Measurements from ENCODE around the gene SCN2B. TPM values are rescaled to one million over a fixed set of nuclear protein-coding genes. Genes with fewer than 3 reads are reported as not detected.
A peak's percentile ranks its signal among the peaks of the same experiment; 100 is the strongest.

Gene SCN2B, protein sequence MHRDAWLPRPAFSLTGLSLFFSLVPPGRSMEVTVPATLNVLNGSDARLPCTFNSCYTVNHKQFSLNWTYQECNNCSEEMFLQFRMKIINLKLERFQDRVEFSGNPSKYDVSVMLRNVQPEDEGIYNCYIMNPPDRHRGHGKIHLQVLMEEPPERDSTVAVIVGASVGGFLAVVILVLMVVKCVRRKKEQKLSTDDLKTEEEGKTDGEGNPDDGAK
- under 1 TPM; 0.06 to 0.19 TPM for polyA plus RNA-seq

DNA sequence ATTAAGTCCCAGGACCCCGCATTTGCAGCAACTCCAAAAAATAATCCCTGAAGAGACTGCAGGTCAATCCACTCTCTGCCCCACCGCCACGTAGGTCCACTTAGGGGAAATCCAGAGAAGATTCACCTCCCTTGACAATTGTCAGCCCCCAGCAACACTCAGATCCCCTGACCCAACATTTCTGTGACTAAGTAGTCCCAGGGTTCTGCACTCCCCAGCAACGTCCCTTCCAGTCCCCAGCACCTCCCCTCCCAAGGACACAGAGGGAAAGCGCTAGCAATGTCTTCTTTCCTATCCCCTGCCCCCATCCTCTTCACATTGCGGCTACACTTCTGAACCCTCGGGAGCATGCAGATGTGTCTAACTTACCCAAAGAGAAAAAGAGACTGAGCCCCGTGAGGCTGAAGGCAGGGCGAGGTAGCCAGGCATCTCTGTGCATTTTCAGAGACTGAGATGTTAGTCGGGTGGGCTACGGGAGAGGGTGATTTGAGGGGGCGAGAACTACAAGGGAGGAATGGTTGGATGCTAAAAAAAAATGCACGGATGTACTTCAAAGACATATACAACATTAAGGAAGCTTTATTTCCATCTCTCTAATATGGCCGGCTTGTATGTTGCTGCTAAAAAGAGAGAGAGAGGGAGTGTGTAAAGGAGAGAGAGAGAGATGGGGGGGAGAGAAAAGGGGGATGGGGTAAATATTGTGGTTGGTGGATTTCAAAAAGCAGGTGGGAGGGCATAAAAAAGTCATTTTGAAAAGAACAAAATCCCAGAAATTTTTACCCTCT lies at the start of gene SCN2B:
SCN2B (minus strand) TSS at position 647 of the 785 bp plus-strand sequence; CDS start at position 439, 208 bp downstream.
- Histone ChIP-seq H3K27me3 (ENCODE audit: control insufficient read depth in 1 of 2, insufficient read depth in 2 of 2, low read length in 2 of 2) (no peaks in the 10 kb centered on the region), H3K36me3 (ENCODE audit: control insufficient read depth in 2 of 2, insufficient read depth in 2 of 2, low read length in 1 of 2) (no peaks in the 10 kb centered on the region), H3K9me3 (ENCODE audit: control insufficient read depth in 2 of 2, insufficient read depth in 1 of 2, low read depth in 1 of 2, low read length in 1 of 2) (no peaks in the 10 kb centered on the region), H3K4me1 (ENCODE audit: control insufficient read depth in 2 of 2, insufficient read depth in 2 of 2, low read length in 1 of 2) (peaks cover 7 to 10% of the 10 kb centered on the region in 2 donors), H3K4me3 (ENCODE audit: low read depth in 1 of 2, low read length in 2 of 2) (peak within 1 kb of the TSS in 1 of 2 donors; percentile 24), H3K27ac (ENCODE audit: low read depth in 2 of 2, low read length in 1 of 2) (peak within 1 kb of the TSS in 1 of 2 donors; percentile 27)
- WGBS, 2 donors, result 18 to 34% methylated on average over 14 of the region's 14 CpGs

DNA sequence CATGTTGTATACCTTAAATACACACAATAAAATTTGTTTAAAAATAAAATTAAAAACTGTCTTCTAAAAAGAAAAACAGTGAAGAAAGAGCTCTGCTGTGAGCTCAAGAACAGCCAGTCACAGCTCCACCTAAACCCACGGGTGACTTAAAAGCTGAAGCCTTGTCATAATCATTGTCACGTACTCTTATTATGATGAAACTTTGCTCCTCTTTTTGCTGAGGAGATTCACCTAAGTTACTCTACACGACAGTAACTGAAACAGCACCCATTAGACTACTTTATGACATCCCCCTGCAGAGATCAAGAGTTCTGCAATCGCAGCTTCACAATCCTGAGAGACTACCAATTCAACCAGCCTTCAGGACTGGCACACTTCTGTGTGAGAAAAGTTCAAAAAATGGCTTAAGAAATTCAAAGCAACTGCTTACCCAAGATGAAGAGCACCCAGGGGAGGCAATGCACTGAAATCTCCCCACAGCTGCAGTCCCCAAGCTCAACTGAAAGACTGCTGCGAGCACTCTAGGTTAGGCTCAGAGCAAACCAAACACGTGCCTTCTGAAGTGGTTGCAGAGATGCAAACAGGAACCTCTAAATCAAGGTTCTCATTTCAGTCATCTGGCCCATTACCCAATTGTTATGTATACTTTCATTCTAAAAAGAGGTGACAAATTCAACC lies 48.2 kb upstream of the SCN2B start, which contains the start of gene JAML:
JAML (minus strand) TSS at position 501 of the 678 bp plus-strand sequence. CDS start 10,145 bp downstream, outside the sequence.
- Histone ChIP-seq H3K4me3 (ENCODE audit: low read depth in 1 of 2, low read length in 2 of 2) (peak within 1 kb of the TSS; percentile 11 to 33), H3K36me3 (ENCODE audit: control insufficient read depth in 2 of 2, insufficient read depth in 2 of 2, low read length in 1 of 2) (no peaks in the 10 kb centered on the region), H3K27ac (ENCODE audit: low read depth in 2 of 2, low read length in 1 of 2) (peak within 1 kb of the TSS; percentile 1 to 28), H3K4me1 (ENCODE audit: control insufficient read depth in 2 of 2, insufficient read depth in 2 of 2, low read length in 1 of 2) (no peaks in the 10 kb centered on the region), H3K27me3 (ENCODE audit: control insufficient read depth in 1 of 2, insufficient read depth in 2 of 2, low read length in 2 of 2) (no peaks in the 10 kb centered on the region), H3K9me3 (ENCODE audit: control insufficient read depth in 2 of 2, insufficient read depth in 1 of 2, low read depth in 1 of 2, low read length in 1 of 2) (no peaks in the 10 kb centered on the region)
- WGBS, 2 donors, result 64 to 72% methylated on average over 6 of the region's 6 CpGs

DNA sequence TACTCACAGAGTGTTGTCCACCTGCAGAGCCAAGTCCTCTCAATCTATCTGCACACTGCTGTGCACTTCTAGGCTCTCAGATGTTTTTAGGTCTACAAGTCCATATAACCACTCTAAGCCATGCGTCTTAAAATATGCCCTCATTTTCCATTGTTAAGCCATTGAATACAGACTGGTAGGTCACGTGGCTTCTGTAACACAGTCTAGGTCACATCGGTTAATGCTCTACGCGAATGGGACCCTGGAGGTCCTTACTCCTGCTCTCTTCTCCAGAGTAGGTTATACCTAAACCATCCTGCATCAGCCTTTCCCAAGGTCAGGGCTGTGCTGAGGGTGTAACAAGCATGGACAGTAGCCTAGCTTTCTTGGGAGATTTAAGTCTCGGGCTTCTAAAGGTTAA lies 47.6 kb upstream of the SCN2B start:
- peak overlapping the region; percentile 1 to 28 for H3K27ac ChIP-seq (ENCODE audit: low read depth in 2 of 2, low read length in 1 of 2)
- no peaks in the 10 kb centered on the region for H3K36me3 ChIP-seq (ENCODE audit: control insufficient read depth in 2 of 2, insufficient read depth in 2 of 2, low read length in 1 of 2)
- H3K4me1 ChIP-seq (ENCODE audit: control insufficient read depth in 2 of 2, insufficient read depth in 2 of 2, low read length in 1 of 2), result no peaks in the 10 kb centered on the region
- H3K4me3 ChIP-seq (ENCODE audit: low read depth in 1 of 2, low read length in 2 of 2), result peak overlapping the region; percentile 7 to 33
- no peaks in the 10 kb centered on the region for H3K9me3 ChIP-seq (ENCODE audit: control insufficient read depth in 2 of 2, insufficient read depth in 1 of 2, low read depth in 1 of 2, low read length in 1 of 2)
- 68 to 79% methylated on average over 6 of the region's 6 CpGs for WGBS, 2 donors
- no peaks in the 10 kb centered on the region for H3K27me3 ChIP-seq (ENCODE audit: control insufficient read depth in 1 of 2, insufficient read depth in 2 of 2, low read length in 2 of 2)

DNA sequence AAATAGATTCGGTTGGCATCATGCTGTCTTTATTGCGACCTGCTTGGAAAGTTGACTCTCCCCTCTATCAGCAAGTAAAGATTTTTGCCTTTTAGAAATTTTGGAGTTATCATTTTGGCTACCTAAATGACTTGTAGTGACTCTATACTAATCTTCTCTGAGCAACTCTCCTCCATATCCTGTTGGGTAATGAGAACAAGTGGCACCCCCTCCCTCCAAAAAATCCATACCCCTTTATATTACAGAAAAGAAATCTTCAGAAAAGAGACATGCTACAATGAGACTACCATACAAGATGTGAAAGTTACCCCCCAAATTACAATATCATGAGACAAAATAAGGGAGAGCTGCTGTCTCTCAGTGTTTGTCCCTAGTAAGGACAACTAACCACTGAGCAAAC lies 47.1 kb upstream of the SCN2B start:
- Histone ChIP-seq H3K36me3 (ENCODE audit: control insufficient read depth in 2 of 2, insufficient read depth in 2 of 2, low read length in 1 of 2) (no peaks in the 10 kb centered on the region), H3K27ac (ENCODE audit: low read depth in 2 of 2, low read length in 1 of 2) (peak overlapping the region; percentile 1 to 9), H3K4me1 (ENCODE audit: control insufficient read depth in 2 of 2, insufficient read depth in 2 of 2, low read length in 1 of 2) (no peaks in the 10 kb centered on the region), H3K27me3 (ENCODE audit: control insufficient read depth in 1 of 2, insufficient read depth in 2 of 2, low read length in 2 of 2) (no peaks in the 10 kb centered on the region), H3K4me3 (ENCODE audit: low read depth in 1 of 2, low read length in 2 of 2) (peak overlapping the region; percentile 7 to 33), H3K9me3 (ENCODE audit: control insufficient read depth in 2 of 2, insufficient read depth in 1 of 2, low read depth in 1 of 2, low read length in 1 of 2) (no peaks in the 10 kb centered on the region)
- WGBS, 2 donors, result 73% methylated on average over 2 of the region's 2 CpGs

DNA sequence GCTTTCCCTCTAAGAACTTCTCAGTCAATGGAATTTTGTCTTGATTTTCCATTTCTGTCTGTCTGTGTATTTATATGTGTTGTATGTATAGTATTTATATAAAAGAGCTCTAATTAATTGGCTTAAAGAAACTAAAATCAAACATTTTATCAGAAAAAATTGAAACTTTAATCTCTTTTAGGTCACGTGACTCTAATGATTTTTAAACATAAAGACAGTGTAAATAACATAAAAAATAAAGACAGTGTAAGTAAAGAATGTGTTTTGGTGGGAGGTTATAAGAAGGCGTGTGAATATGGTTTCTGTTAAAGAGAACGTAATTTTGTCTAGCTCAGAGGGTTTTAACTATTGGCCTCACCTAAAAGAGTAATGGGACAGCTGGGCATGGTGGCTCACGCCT lies 46.0 kb upstream of the SCN2B start:
- no peaks in the 10 kb centered on the region for H3K27me3 ChIP-seq (ENCODE audit: control insufficient read depth in 1 of 2, insufficient read depth in 2 of 2, low read length in 2 of 2)
- no peak overlapping the region for H3K4me3 ChIP-seq (ENCODE audit: low read depth in 1 of 2, low read length in 2 of 2)
- 55 to 74% methylated on average over 4 of the region's 4 CpGs for WGBS, 2 donors
- no peaks in the 10 kb centered on the region for H3K36me3 ChIP-seq (ENCODE audit: control insufficient read depth in 2 of 2, insufficient read depth in 2 of 2, low read length in 1 of 2)
- no peaks in the 10 kb centered on the region for H3K4me1 ChIP-seq (ENCODE audit: control insufficient read depth in 2 of 2, insufficient read depth in 2 of 2, low read length in 1 of 2)
- H3K27ac ChIP-seq (ENCODE audit: low read depth in 2 of 2, low read length in 1 of 2), result no peak overlapping the region
- no peaks in the 10 kb centered on the region for H3K9me3 ChIP-seq (ENCODE audit: control insufficient read depth in 2 of 2, insufficient read depth in 1 of 2, low read depth in 1 of 2, low read length in 1 of 2)

DNA sequence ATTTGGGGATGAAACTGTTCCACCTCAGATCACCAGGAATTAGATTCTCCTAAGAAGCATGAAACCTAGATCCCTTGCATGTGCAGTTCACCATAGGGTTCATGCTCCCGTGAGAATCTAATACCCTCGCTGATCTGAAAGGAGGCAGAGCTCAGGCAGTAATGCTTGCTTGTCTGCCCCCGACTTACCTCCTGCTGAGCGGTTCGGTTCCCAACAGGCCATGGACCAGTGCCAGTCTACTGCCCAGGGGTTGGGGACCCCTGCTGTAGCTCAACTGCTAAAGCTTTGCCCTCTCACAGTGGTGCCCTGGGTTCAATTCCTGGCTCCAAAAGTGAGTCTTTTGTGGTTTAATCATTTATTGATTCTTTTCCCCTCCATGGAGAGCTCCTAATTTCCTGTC lies 45.0 kb upstream of the SCN2B start:
- 67 to 76% methylated on average over 5 of the region's 5 CpGs for WGBS, 2 donors
- H3K4me1 ChIP-seq (ENCODE audit: control insufficient read depth in 2 of 2, insufficient read depth in 2 of 2, low read length in 1 of 2), result no peaks in the 10 kb centered on the region
- no peaks in the 10 kb centered on the region for H3K27me3 ChIP-seq (ENCODE audit: control insufficient read depth in 1 of 2, insufficient read depth in 2 of 2, low read length in 2 of 2)
- H3K36me3 ChIP-seq (ENCODE audit: control insufficient read depth in 2 of 2, insufficient read depth in 2 of 2, low read length in 1 of 2), result no peaks in the 10 kb centered on the region
- no peak overlapping the region for H3K4me3 ChIP-seq (ENCODE audit: low read depth in 1 of 2, low read length in 2 of 2)
- H3K27ac ChIP-seq (ENCODE audit: low read depth in 2 of 2, low read length in 1 of 2), result no peak overlapping the region
- no peaks in the 10 kb centered on the region for H3K9me3 ChIP-seq (ENCODE audit: control insufficient read depth in 2 of 2, insufficient read depth in 1 of 2, low read depth in 1 of 2, low read length in 1 of 2)

DNA sequence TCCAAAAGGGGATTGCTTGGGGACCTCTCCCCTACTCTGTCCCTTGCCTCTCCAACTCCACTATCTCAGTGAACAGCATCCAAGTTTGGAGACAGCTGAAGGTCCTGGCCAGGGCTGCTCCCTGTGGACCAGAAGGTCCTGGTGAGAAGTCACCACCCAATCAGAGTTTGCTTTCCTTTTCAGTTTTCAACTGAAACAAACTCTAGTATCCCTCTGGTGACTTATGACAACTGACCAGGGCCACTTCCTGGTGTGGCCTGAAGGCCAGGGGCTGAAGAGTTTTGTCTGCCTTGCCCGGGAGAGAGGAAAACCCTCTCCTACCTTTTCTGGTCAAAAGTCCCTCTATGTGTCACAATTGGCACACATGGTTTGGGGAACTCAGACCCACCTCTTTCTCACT lies 43.3 kb upstream of the SCN2B start:
- Histone ChIP-seq H3K27me3 (ENCODE audit: control insufficient read depth in 1 of 2, insufficient read depth in 2 of 2, low read length in 2 of 2) (no peaks in the 10 kb centered on the region), H3K4me1 (ENCODE audit: control insufficient read depth in 2 of 2, insufficient read depth in 2 of 2, low read length in 1 of 2) (no peaks in the 10 kb centered on the region), H3K4me3 (ENCODE audit: low read depth in 1 of 2, low read length in 2 of 2) (no peak overlapping the region), H3K27ac (ENCODE audit: low read depth in 2 of 2, low read length in 1 of 2) (no peak overlapping the region), H3K9me3 (ENCODE audit: control insufficient read depth in 2 of 2, insufficient read depth in 1 of 2, low read depth in 1 of 2, low read length in 1 of 2) (no peaks in the 10 kb centered on the region), H3K36me3 (ENCODE audit: control insufficient read depth in 2 of 2, insufficient read depth in 2 of 2, low read length in 1 of 2) (no peaks in the 10 kb centered on the region)
- 73 to 81% methylated on average over 1 of the region's 1 CpG for WGBS, 2 donors

DNA sequence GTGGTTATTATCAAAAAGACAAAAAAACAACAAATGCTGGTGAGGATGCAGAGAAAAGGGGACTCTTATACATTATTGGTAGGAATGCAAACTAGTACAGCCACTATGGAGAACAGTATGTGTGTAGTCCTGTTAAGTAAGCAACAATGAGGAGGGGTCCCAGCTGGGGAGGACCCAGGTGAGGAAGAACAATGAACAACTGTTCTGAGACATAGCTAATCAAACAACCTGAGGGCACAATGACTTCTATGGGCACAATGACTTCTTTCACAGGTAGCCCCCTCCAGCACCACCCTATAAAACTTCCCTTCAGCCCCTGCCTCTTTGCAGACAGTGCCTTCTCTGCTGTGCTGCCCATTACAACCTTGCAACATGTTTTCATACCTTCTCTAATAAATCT lies 42.8 kb upstream of the SCN2B start:
- Histone ChIP-seq H3K27me3 (ENCODE audit: control insufficient read depth in 1 of 2, insufficient read depth in 2 of 2, low read length in 2 of 2) (no peaks in the 10 kb centered on the region), H3K4me1 (ENCODE audit: control insufficient read depth in 2 of 2, insufficient read depth in 2 of 2, low read length in 1 of 2) (no peaks in the 10 kb centered on the region), H3K36me3 (ENCODE audit: control insufficient read depth in 2 of 2, insufficient read depth in 2 of 2, low read length in 1 of 2) (no peaks in the 10 kb centered on the region), H3K9me3 (ENCODE audit: control insufficient read depth in 2 of 2, insufficient read depth in 1 of 2, low read depth in 1 of 2, low read length in 1 of 2) (no peaks in the 10 kb centered on the region), H3K27ac (ENCODE audit: low read depth in 2 of 2, low read length in 1 of 2) (no peak overlapping the region), H3K4me3 (ENCODE audit: low read depth in 1 of 2, low read length in 2 of 2) (no peak overlapping the region)

DNA sequence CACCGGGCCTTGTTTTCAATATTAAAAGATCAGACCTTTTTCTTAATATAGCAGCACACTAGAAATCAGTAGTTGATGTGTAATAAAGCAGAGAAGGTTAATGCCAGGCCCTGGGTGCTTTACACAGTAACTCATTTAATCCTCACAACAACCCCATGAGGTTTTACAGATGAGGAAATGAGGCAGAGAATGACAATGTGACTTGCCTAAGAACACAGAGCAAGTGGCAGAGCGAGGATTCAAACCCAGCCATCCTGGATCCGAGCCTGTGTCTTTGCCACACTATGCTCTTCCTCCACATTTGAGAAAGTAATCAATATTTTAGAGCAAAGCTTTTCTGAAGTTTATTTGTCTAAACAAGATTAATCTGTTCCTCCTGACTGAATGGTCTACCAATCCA lies 41.1 kb upstream of the SCN2B start:
- 83 to 89% methylated on average over 3 of the region's 3 CpGs for WGBS, 2 donors
- H3K36me3 ChIP-seq (ENCODE audit: control insufficient read depth in 2 of 2, insufficient read depth in 2 of 2, low read length in 1 of 2), result no peaks in the 10 kb centered on the region
- H3K9me3 ChIP-seq (ENCODE audit: control insufficient read depth in 2 of 2, insufficient read depth in 1 of 2, low read depth in 1 of 2, low read length in 1 of 2), result no peaks in the 10 kb centered on the region
- no peak overlapping the region for H3K4me3 ChIP-seq (ENCODE audit: low read depth in 1 of 2, low read length in 2 of 2)
- no peak overlapping the region for H3K27ac ChIP-seq (ENCODE audit: low read depth in 2 of 2, low read length in 1 of 2)
- H3K4me1 ChIP-seq (ENCODE audit: control insufficient read depth in 2 of 2, insufficient read depth in 2 of 2, low read length in 1 of 2), result no peaks in the 10 kb centered on the region
- H3K27me3 ChIP-seq (ENCODE audit: control insufficient read depth in 1 of 2, insufficient read depth in 2 of 2, low read length in 2 of 2), result no peaks in the 10 kb centered on the region

All from esophagus (tissue), 2 donors.